CD4-positive, alpha-beta T cell (primary cell): ENCODE data around the gene ANKFN1. TPM values are rescaled to one million over a fixed set of nuclear protein-coding genes. Genes with fewer than 3 reads are reported as not detected.

Source experiments
- ATAC-seq: fragments of 200-7000 bp; cut with Tn5 transposase; one replicate; pipeline ENCODE4 v1.10.0; 2022; ENCODE audit warnings: mild to moderate bottlenecking; ENCODE audit not compliant: poor library complexity
- CTCF ChIA-PET: fragments of 350-600 bp; sonication (Branson Sonifier 250); formaldehyde crosslinking; loops from one replicate; lab custom pipeline; 2021; ENCODE audit warnings: antibody characterized with exemption, inconsistent platforms; lab: Charles Lee
- POLR2A ChIA-PET: fragments of 350-600 bp; sonication (Branson Sonifier 250); formaldehyde crosslinking; loops from one replicate; lab custom pipeline; 2021; ENCODE audit warnings: antibody characterized with exemption, inconsistent platforms; lab: Charles Lee
- DNase-seq, 14 experiments: peaks; one replicate each; pipeline ENCODE4 v3.0.0-alpha.2; 2013 to 2020; ENCODE audit warnings: mixed read lengths in 2 of 14
- H3K27ac ChIP-seq, 2 donors: one replicate each; pipeline versions ENCODE4 v1.5.1 to v1.7.0; 2013; ENCODE audit warnings: low read length in 2 of 2, low read depth in 1 of 2, mild to moderate bottlenecking in 1 of 2
- H3K27me3 ChIP-seq, 2 experiments: 1 replicate in 1 of 2; 2 replicates in 1 of 2; pipeline versions ENCODE4 v1.6.1 to v1.7.0; 2013; ENCODE audit warnings: low read length in 2 of 2, control low read depth in 1 of 2, mild to moderate bottlenecking in 1 of 2, moderate library complexity in 1 of 2; ENCODE audit not compliant: insufficient read depth in 2 of 2, control insufficient read depth in 1 of 2
- H3K36me3 ChIP-seq: one replicate; pipeline ENCODE4 v1.6.1; 2013; ENCODE audit warnings: low read length, control low read depth; ENCODE audit not compliant: insufficient read depth
- H3K4me1 ChIP-seq: one replicate; pipeline ENCODE4 v1.6.1; 2013; ENCODE audit warnings: low read length, control low read depth; ENCODE audit not compliant: insufficient read depth
- H3K4me3 ChIP-seq: one replicate; pipeline ENCODE4 v1.5.1; 2013; ENCODE audit warnings: mild to moderate bottlenecking, low read length, moderate library complexity
- H3K9me3 ChIP-seq, 2 experiments: 1 replicate in 1 of 2; 2 replicates in 1 of 2; pipeline versions ENCODE4 v1.6.1 to v1.7.0; 2013; ENCODE audit warnings: low read length in 2 of 2, mild to moderate bottlenecking in 2 of 2, control low read depth in 1 of 2, moderate library complexity in 1 of 2; ENCODE audit not compliant: control insufficient read depth in 1 of 2, insufficient read depth in 1 of 2
- H3K27ac Mint-ChIP-seq: one replicate; pipeline ENCODE4 v1.8.0; 2020; ENCODE audit warnings: mixed read lengths
- H3K27me3 Mint-ChIP-seq: one replicate; pipeline ENCODE4 v1.8.0; 2021; ENCODE audit warnings: mixed read lengths
- H3K36me3 Mint-ChIP-seq: one replicate; pipeline ENCODE4 v1.8.0; 2021; ENCODE audit warnings: low read depth, mixed read lengths
- H3K4me1 Mint-ChIP-seq: one replicate; pipeline ENCODE4 v1.8.0; 2021; ENCODE audit warnings: low read depth, mixed read lengths
- H3K4me3 Mint-ChIP-seq: one replicate; pipeline ENCODE4 v1.8.0; 2020; ENCODE audit warnings: mild to moderate bottlenecking, mixed read lengths
- H3K9me3 Mint-ChIP-seq: one replicate; pipeline ENCODE4 v1.8.0; 2020; ENCODE audit warnings: mixed read lengths
- CTCF ChIP-seq: fragments of 200-600 bp; IDR thresholded peaks from one replicate; pipeline ENCODE4 v1.8.0; 2022; ENCODE audit warnings: antibody characterized with exemption, mild to moderate bottlenecking
- intact Hi-C, 2 experiments: fragments of 100-400 bp; cut with DNase I in 1 of 2; cut with micrococcal nuclease in 1 of 2; formaldehyde crosslinking; loops; one replicate each; pipeline versions ENCODE4 v1.15.1 to v1.9.0; 2023 to 2025; cut with DNase I, micrococcal nuclease
- total RNA-seq, 174 experiments: library from RNA in 2 of 174; stranded (reverse) in 2 of 174; gene quantifications; one replicate each; pipeline ENCODE4 v1.2.3 and lab custom pipeline; 2021 to 2026

The ANKFN1 gene
- total RNA-seq, 2 experiments from 2014 or later, result not detected

DNA sequence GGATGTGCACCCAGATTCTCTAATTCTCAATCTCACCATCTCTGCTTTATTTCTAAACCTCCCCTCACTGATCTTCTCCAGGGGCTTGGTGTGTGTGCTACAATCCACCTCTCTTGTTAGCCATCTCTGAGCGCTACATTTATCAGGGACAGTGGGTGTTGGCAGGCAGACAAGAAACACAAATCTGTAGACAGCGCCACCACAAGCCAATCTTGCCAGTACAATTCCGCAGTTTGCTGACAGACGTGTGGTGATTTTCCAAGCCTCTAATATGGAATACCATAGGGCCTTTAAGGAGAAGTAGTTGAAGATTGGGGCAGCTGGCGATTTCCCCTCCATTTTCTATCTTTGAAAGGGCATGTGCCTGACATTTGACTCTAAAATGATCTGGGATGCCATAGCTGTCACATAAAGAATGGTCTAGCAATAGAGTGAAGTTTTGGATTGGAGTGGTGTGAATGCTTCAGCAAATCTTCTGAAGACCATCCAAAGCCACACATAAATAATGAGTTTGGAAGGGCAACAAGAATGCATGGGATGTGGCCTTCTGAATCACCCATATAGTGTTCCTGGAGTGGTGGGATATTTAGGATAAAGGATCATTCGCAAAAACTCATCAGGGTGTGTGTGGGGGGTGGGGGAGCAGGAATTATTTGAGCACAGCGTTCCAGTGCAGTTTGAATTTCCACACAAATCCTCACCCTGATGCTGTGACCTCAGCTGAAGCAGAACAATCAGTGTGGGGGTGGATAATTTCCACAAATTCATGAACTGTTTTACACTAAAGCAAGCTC lies 12.0 kb upstream of the ANKFN1 start:
- no peak overlapping the region for H3K4me3 ChIP-seq
- H3K27ac Mint-ChIP-seq, result no peak overlapping the region
- ChIA-PET CTCF (no interaction called here), POLR2A (no interaction called here)
- no peaks in the 10 kb centered on the region for H3K36me3 Mint-ChIP-seq
- no peak overlapping the region for H3K27ac ChIP-seq
- no peaks in the 10 kb centered on the region for H3K9me3 ChIP-seq
- DNase-seq, result no peak
- H3K27me3 Mint-ChIP-seq, result no peaks in the 10 kb centered on the region
- no peaks in the 10 kb centered on the region for H3K27me3 ChIP-seq
- H3K4me3 Mint-ChIP-seq, result no peak overlapping the region
- intact Hi-C loops, result loop anchor here in 1 of 2 experiments (5.0 to 10.0 kb wide), 2 partner anchors 64 to 116 kb away; no protein-coding TSS in a partner anchor
- no peaks in the 10 kb centered on the region for H3K9me3 Mint-ChIP-seq
- no peaks in the 10 kb centered on the region for H3K4me1 ChIP-seq
- H3K36me3 ChIP-seq, result no peaks in the 10 kb centered on the region
- TF ChIP-seq CTCF, result no peak
- ATAC-seq, result no peak
- H3K4me1 Mint-ChIP-seq, result no peaks in the 10 kb centered on the region

DNA sequence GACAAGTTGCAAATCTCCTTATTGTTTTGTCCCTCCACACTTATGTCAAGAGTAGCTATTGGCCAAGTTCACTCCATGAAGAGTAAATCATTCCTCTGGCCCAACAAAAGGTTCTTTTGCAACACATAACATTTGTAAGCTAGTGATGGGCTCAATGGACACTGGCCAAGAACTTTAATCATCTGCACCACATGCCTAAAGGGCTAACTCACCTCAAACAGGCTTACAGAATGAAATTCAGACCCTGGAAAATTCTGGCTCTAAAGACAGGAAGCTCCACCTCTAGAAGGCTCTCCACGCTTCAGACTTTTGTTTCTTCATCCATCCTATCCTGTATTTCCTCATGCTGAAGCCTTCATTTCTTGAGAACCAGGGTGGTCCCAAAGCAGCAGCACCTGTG lies 10.9 kb upstream of the ANKFN1 start:
- DNase-seq (no peak), ATAC-seq (no peak)
- H3K27me3 ChIP-seq, result no peaks in the 10 kb centered on the region
- Mint-ChIP-seq H3K9me3 (no peaks in the 10 kb centered on the region), H3K27me3 (no peaks in the 10 kb centered on the region), H3K27ac (no peak overlapping the region), H3K4me3 (no peak overlapping the region), H3K36me3 (no peaks in the 10 kb centered on the region), H3K4me1 (no peaks in the 10 kb centered on the region)
- H3K36me3 ChIP-seq, result no peaks in the 10 kb centered on the region
- peaks cover 0 to 4% of the 10 kb centered on the region in 2 experiments for H3K9me3 ChIP-seq
- TF ChIP-seq CTCF, result no peak
- POLR2A ChIA-PET, result no interaction called here
- H3K27ac ChIP-seq, result no peak overlapping the region
- no peaks in the 10 kb centered on the region for H3K4me1 ChIP-seq
- CTCF ChIA-PET, result no interaction called here
- H3K4me3 ChIP-seq, result no peak overlapping the region
- intact Hi-C loops, result loop anchor here in 1 of 2 experiments (5.0 to 10.0 kb wide), 2 partner anchors 62 to 115 kb away; no protein-coding TSS in a partner anchor

- no peaks in the 10 kb centered on the region for H3K36me3 Mint-ChIP-seq
- CTCF ChIA-PET, result no interaction called here
- no peaks in the 10 kb centered on the region for H3K9me3 Mint-ChIP-seq
- no peak overlapping the region for H3K4me3 Mint-ChIP-seq
- no peak for ATAC-seq
- no peak for TF ChIP-seq CTCF
- peaks cover 0 to 4% of the 10 kb centered on the region in 2 experiments for H3K9me3 ChIP-seq
- H3K27me3 ChIP-seq, result no peaks in the 10 kb centered on the region
- POLR2A ChIA-PET, result no interaction called here
- H3K27ac ChIP-seq, result no peak overlapping the region
- H3K36me3 ChIP-seq, result no peaks in the 10 kb centered on the region
- intact Hi-C loops, result loop anchor here in 1 of 2 experiments (5.0 to 10.0 kb wide), 2 partner anchors 62 to 115 kb away; no protein-coding TSS in a partner anchor
- H3K4me3 ChIP-seq, result no peak overlapping the region
- H3K4me1 Mint-ChIP-seq, result no peaks in the 10 kb centered on the region
- H3K27me3 Mint-ChIP-seq, result no peaks in the 10 kb centered on the region
- H3K4me1 ChIP-seq, result no peaks in the 10 kb centered on the region
- DNase-seq, result no peak
- no peak overlapping the region for H3K27ac Mint-ChIP-seq
Observed at GRCh38 chr17:56142781-56143180, 10.5 kb upstream of the ANKFN1 start.
